GM21447 (cell line): Measurements from ENCODE around the gene ACSM3.
"Not testable (repeated sequence)": the region's sequence is repeated elsewhere in the genome, so short reads cannot be mapped to it uniquely, and the experiment has no call there.

ENCODE experiments used
- ATAC-seq: cut with Tn5 transposase; IDR thresholded peaks from one replicate; pipeline ENCODE4 v1.9.1; 2021; ENCODE audit not compliant: unreplicated experiment

ACSM3 gene

GRCh38 chr16:20803561-20804214 lies 39.9 kb downstream of the ACSM3 start:
- ATAC-seq = no peak

- ATAC-seq = not testable (repeated sequence)
These were observed 41.9 kb downstream of the ACSM3 start for GRCh38 chr16:20805684-20806167.

- ATAC-seq = peak; percentile 82
These were observed 42.6 kb downstream of the ACSM3 start, which contains the start of the genes ERI2 and REXO5 for GRCh38 chr16:20806168-20807050. Gene ERI2 (minus strand): TSS chr16:20806472. CDS start chr16:20806430, 42 bp downstream. Gene REXO5 (plus strand): TSS chr16:20806527. CDS start chr16:20806954, 427 bp downstream.

- no peak for ATAC-seq
These were observed 44.0 kb downstream of the ACSM3 start for GRCh38 chr16:20807862-20808261.

- ATAC-seq = no peak
These were observed 48.1 kb downstream of the ACSM3 start for GRCh38 chr16:20811889-20812439.

GRCh38 chr16:20812510-20812909 lies 48.7 kb downstream of the ACSM3 start:
- no peak for ATAC-seq

- no peak for ATAC-seq
These were observed 51.0 kb downstream of the ACSM3 start for GRCh38 chr16:20814784-20815183.

- ATAC-seq = no peak
These were observed 55.2 kb downstream of the ACSM3 start for GRCh38 chr16:20818929-20819585.

- no peak for ATAC-seq
These were observed 57.9 kb downstream of the ACSM3 start for GRCh38 chr16:20821682-20822081.

GRCh38 chr16:20822521-20823325 lies 58.9 kb downstream of the ACSM3 start:
- ATAC-seq = no peak

GRCh38 chr16:20826039-20826566 lies 62.3 kb downstream of the ACSM3 start:
- no peak for ATAC-seq

- ATAC-seq = no peak
These were observed 65.7 kb downstream of the ACSM3 start for GRCh38 chr16:20829536-20829935.

- no peak for ATAC-seq
These were observed 66.6 kb downstream of the ACSM3 start for GRCh38 chr16:20830372-20830771.

GRCh38 chr16:20833086-20833485 lies 69.3 kb downstream of the ACSM3 start:
- no peak for ATAC-seq

GRCh38 chr16:20838240-20838639 lies 74.4 kb downstream of the ACSM3 start:
- ATAC-seq = no peak

GRCh38 chr16:20839504-20839903 lies 75.7 kb downstream of the ACSM3 start:
- no peak for ATAC-seq

- ATAC-seq = no peak
These were observed 80.2 kb downstream of the ACSM3 start for GRCh38 chr16:20844054-20844453.

GRCh38 chr16:20844588-20844987 lies 80.8 kb downstream of the ACSM3 start:
- no peak for ATAC-seq

- no peak for ATAC-seq
These were observed 82.2 kb downstream of the ACSM3 start for GRCh38 chr16:20846030-20846429.

GRCh38 chr16:20846551-20846950 lies 82.7 kb downstream of the ACSM3 start:
- no peak for ATAC-seq
